Chondrocyte (in vitro differentiated cells): Measurements from ENCODE around the gene SYDE1. TPM values are rescaled to one million over a fixed set of nuclear protein-coding genes. Genes with fewer than 3 reads are reported as not detected.
"Not testable (repeated sequence)": the region's sequence is repeated elsewhere in the genome, so short reads cannot be mapped to it uniquely, and the experiment has no call there.

Source experiments
- DNase-seq: peaks from one replicate; pipeline ENCODE4 v3.0.0; 2021; ENCODE audit warnings: mixed read lengths, low spot score
- H3K27ac Mint-ChIP-seq: one replicate; pipeline ENCODE4 v1.8.0; 2021; ENCODE audit warnings: mild to moderate bottlenecking, moderate library complexity, mixed read lengths; ENCODE audit not compliant: unreplicated experiment
- H3K27me3 Mint-ChIP-seq: 2 replicates; pipeline ENCODE4 v1.8.0; 2021; ENCODE audit warnings: low read depth, mixed read lengths
- H3K36me3 Mint-ChIP-seq: 2 replicates; pipeline ENCODE4 v1.8.0; 2021; ENCODE audit warnings: low read depth, mixed read lengths
- H3K4me1 Mint-ChIP-seq: 2 replicates; pipeline ENCODE4 v1.8.0; 2021; ENCODE audit warnings: low read depth, mild to moderate bottlenecking, mixed read lengths
- H3K4me3 Mint-ChIP-seq: one replicate; pipeline ENCODE4 v1.8.0; 2021; ENCODE audit warnings: mild to moderate bottlenecking, moderate library complexity, mixed read lengths; ENCODE audit not compliant: unreplicated experiment
- H3K9me3 Mint-ChIP-seq: 2 replicates; pipeline ENCODE4 v1.8.0; 2021; ENCODE audit warnings: low read depth, mixed read lengths
- total RNA-seq: library from RNA; stranded (reverse); gene quantifications from 3 replicates; pipeline ENCODE4 v1.2.1, GENCODE V29; 2021
- TF ChIP-seq, protein P1 (sequence below): fragments of 200-600 bp; sonication (generic); IDR thresholded peaks from 2 replicates; pipeline ENCODE4 v1.5.0; 2021; ENCODE audit warnings: antibody characterized with exemption, mild to moderate bottlenecking, moderate library complexity

Gene SYDE1
- total RNA-seq, 1 donor from 2014 or later, result 98.0 TPM

DNA sequence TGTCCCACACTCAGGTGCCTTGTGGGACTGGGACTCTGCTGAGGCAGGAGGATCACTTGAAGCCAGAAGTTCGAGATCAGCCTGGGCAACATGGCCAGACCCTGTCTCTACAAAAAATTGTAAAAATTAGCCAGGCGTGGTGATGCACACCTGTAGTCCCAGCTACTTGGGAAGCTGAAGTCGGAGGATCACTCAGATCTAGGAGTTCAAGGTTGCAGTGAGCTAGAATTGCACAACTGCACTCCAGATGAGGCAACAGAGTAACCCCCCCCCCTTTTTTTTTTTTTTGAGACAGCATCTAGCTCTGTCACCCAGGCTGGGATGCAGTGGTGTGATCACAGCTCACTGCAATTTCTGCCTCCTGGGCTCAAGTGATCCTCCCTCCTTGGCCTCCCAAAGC is 11.0 kb upstream of the SYDE1 start:
- DNase-seq, result no peak
- H3K4me3 Mint-ChIP-seq, result no peak overlapping the region
- H3K27ac Mint-ChIP-seq, result no peak overlapping the region
- H3K4me1 Mint-ChIP-seq, result no peaks in the 10 kb centered on the region
- H3K36me3 Mint-ChIP-seq, result peaks cover 1% of the 10 kb centered on the region
- H3K27me3 Mint-ChIP-seq, result peaks cover 5% of the 10 kb centered on the region
- TF ChIP-seq, protein P1, sequence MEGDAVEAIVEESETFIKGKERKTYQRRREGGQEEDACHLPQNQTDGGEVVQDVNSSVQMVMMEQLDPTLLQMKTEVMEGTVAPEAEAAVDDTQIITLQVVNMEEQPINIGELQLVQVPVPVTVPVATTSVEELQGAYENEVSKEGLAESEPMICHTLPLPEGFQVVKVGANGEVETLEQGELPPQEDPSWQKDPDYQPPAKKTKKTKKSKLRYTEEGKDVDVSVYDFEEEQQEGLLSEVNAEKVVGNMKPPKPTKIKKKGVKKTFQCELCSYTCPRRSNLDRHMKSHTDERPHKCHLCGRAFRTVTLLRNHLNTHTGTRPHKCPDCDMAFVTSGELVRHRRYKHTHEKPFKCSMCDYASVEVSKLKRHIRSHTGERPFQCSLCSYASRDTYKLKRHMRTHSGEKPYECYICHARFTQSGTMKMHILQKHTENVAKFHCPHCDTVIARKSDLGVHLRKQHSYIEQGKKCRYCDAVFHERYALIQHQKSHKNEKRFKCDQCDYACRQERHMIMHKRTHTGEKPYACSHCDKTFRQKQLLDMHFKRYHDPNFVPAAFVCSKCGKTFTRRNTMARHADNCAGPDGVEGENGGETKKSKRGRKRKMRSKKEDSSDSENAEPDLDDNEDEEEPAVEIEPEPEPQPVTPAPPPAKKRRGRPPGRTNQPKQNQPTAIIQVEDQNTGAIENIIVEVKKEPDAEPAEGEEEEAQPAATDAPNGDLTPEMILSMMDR, result no peak
- H3K9me3 Mint-ChIP-seq, result no peaks in the 10 kb centered on the region

DNA sequence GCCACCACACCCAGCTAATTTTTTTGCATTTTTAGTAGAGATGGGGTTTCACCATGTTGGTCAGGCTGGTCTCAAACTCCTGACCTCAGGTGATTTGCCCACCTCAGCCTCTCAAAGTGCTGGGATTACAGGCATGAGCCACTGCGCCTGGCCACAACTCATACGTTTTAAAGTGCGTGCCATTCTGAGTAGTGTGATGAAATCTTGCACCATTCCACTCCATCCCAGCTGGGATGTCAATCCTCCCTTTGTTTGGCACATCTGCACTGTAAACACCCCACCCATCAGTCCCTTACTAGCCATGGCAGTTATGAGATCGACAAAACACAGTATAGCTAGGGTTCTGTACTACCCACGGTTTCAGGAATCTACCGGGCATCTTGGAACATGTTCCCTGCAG is 9.2 kb upstream of the SYDE1 start:
- not testable (repeated sequence) for DNase-seq, H3K9me3 Mint-ChIP-seq, H3K27ac Mint-ChIP-seq, H3K4me3 Mint-ChIP-seq, H3K27me3 Mint-ChIP-seq, H3K4me1 Mint-ChIP-seq, H3K36me3 Mint-ChIP-seq

DNA sequence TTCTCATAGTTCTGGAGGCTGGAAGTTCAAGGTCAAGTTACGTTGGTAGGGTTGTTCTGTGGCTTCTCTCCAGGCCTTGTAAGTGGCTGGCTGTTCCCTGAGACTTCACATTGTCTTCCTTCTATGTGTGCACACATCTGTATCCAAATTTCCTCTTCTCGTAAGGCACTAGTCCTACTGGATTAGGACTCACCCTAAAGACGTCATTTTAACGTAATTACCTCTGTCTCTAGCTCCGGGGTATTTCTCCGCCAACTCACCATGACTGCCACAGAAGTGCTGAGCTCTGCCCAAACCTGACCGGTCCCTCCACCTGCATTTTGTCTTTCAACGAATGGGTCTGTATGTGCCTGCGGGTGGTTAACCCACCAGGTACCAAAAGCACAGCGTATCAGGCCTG is 8.7 kb upstream of the SYDE1 start:
- peaks cover 7% of the 10 kb centered on the region for H3K9me3 Mint-ChIP-seq
- H3K27ac Mint-ChIP-seq, result no peak overlapping the region
- H3K36me3 Mint-ChIP-seq, result peaks cover 3% of the 10 kb centered on the region
- H3K27me3 Mint-ChIP-seq, result peaks cover 5% of the 10 kb centered on the region
- DNase-seq, result no peak
- H3K4me1 Mint-ChIP-seq, result no peaks in the 10 kb centered on the region
- TF ChIP-seq, protein P1, result no peak
- no peak overlapping the region for H3K4me3 Mint-ChIP-seq

DNA sequence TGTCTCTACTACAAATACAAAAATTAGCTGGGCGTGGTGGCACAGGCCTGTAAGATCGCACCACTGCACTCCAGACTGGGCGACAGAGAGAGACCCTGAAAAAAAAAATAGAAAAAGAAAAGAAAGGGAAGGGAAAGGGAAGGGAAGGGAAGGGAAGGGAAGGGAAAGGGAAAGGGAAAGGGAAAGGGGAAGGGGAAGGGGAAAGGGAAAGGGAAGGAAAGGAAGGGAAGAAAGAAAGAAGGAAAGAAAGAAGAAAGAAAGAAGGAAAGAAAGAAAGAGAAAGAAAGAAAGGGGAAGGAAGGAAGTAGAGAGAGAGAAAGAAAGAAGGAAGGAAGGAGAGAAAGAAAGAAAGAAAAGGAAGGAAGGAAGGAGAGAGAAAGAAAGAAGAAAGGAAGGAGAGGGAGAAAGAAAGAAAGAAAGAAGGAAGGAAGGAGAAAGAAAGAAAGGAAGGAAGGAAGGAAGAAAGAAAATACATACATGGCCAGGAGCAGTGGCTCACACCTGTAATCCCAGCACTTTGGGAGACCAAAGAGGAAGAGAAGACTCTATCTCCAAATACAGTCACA is 8.1 kb upstream of the SYDE1 start:
- Mint-ChIP-seq H3K4me1 (no peaks in the 10 kb centered on the region), H3K4me3 (no peak overlapping the region), H3K9me3 (peaks cover 11% of the 10 kb centered on the region), H3K27me3 (peaks cover 5% of the 10 kb centered on the region), H3K36me3 (peaks cover 5% of the 10 kb centered on the region), H3K27ac (no peak overlapping the region)
- TF ChIP-seq, protein P1, result no peak
- no peak for DNase-seq

GRCh38 chr19:15101479-15102082 is 5.6 kb upstream of the SYDE1 start:
- TF ChIP-seq, protein P1, result peak; percentile 82
- peaks cover 12% of the 10 kb centered on the region for H3K36me3 Mint-ChIP-seq
- peaks cover 17% of the 10 kb centered on the region for H3K9me3 Mint-ChIP-seq
- no peaks in the 10 kb centered on the region for H3K27me3 Mint-ChIP-seq
- DNase-seq, result no peak
- H3K27ac Mint-ChIP-seq, result no peak overlapping the region
- H3K4me1 Mint-ChIP-seq, result peaks cover 2% of the 10 kb centered on the region
- H3K4me3 Mint-ChIP-seq, result no peak overlapping the region

DNA sequence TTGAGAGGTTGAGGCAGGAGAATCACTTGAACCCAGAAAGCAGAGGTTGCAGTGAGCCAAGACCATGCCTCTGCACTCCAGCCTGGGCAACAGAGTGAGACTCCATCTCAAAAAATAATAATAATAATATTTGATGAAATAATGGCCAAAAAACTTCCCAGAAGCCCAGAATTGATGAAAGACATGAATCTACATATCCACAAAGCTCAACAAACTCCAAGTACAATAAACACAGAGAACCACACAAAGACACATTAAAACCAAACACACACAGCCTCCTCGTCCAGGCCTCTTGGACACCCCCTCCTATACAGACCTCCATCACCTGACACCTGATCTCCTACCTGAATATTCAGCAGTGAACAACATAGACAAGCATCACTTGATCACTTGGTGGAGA is 3.2 kb upstream of the SYDE1 start:
- TF ChIP-seq, protein P1, result no peak
- peaks cover 16% of the 10 kb centered on the region for H3K4me1 Mint-ChIP-seq
- no peak for DNase-seq
- no peaks in the 10 kb centered on the region for H3K27me3 Mint-ChIP-seq
- H3K36me3 Mint-ChIP-seq, result peaks cover 13% of the 10 kb centered on the region
- no peak overlapping the region for H3K4me3 Mint-ChIP-seq
- H3K27ac Mint-ChIP-seq, result no peak overlapping the region
- H3K9me3 Mint-ChIP-seq, result peaks cover 17% of the 10 kb centered on the region
